H7 (cell line): Measurements from ENCODE around the gene HEPHL1. TPM values are rescaled to one million over a fixed set of nuclear protein-coding genes. Genes with fewer than 3 reads are reported as not detected.
"Not testable (repeated sequence)": the region's sequence is repeated elsewhere in the genome, so short reads cannot be mapped to it uniquely, and the experiment has no call there.

Experiments used
- DNase-seq: peaks from one replicate; pipeline ENCODE4 v3.0.0; 2012
- H3K27me3 ChIP-seq: 2 replicates; pipeline ENCODE4 v1.6.0; 2011; ENCODE audit warnings: mild to moderate bottlenecking, low read length; ENCODE audit not compliant: control insufficient read depth, insufficient read depth
- H3K36me3 ChIP-seq: replicated peaks from 2 replicates; pipeline ENCODE4 v1.5.1; 2011; ENCODE audit warnings: low read length; ENCODE audit not compliant: control insufficient read depth, insufficient read depth
- H3K4me3 ChIP-seq: 2 replicates; pipeline ENCODE4 v1.5.1; 2011; ENCODE audit warnings: low read depth, mild to moderate bottlenecking, control low read depth, low read length, moderate library complexity; ENCODE audit not compliant: insufficient read depth
- total RNA-seq: library from RNA; depleted of rRNA; stranded (reverse); fragments of >200 nt; shearing (Covaris generic); gene quantifications from 2 replicates; pipeline ENCODE4 v1.2.3, GENCODE V29; 2014

The HEPHL1 gene
- total RNA-seq, 1 experiment from 2014 or later: not detected

DNA sequence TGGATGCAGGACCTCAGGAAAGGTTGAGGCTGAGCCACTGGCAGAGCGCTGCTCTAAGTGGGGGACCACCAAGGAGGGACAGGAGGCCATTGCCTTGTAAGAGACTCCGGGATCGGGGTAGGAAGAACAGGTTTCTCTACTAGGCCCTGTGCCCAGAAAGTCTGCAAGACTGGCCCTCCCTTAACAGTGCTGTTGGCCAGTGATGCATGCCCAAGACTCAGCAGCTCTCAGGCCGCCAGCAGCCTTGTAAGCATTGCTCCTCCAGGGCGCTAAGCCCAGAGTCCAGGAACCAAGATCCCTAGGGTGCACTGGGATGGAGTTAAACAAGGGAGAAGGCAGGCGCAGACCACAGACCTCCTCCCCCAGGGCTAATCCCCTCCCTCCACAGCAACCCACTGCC lies 68.2 kb downstream of the HEPHL1 start:
- Histone ChIP-seq H3K36me3 (no peaks in the 10 kb centered on the region), H3K4me3 (no peak overlapping the region), H3K27me3 (no peaks in the 10 kb centered on the region)
- DNase-seq: no peak

DNA sequence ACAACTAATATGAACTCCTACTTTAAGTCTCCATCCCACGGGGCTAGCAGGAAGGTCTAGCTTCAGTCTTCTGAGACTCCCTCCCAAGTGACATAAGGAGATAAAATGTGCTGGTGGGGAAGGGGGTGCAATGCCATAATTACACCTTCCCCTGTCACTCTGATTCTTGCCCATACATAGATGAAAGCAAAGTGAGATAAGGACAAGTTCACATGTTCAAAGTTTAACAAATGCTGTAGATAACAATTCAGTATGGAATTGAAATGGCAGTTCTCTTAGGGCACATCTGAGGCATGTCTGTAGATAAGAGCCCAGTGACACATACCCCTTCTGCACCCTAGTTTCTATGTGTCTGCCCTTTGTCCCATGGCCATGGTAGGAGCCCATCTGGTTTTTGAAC lies 69.2 kb downstream of the HEPHL1 start:
- H3K27me3 ChIP-seq: no peaks in the 10 kb centered on the region
- no peaks in the 10 kb centered on the region for H3K36me3 ChIP-seq
- DNase-seq: no peak
- no peak overlapping the region for H3K4me3 ChIP-seq

DNA sequence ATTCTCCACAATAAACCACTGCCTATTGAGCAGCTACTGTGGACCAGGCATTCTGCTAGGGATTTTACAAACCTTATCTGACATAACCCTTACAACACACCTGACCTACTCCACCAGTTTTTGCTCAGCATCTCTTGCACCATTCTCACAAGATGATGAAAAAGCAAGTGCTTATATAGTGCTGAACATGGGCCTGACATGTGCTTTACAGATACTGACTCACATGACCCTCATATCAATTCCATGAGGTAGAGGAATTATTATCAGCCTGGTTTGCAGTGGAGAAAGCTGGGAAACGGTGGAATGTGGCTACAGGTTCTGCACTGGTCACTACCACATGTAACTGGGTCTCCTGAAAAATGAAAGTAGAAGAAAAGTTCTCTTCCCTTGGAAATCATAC lies 69.9 kb downstream of the HEPHL1 start:
- DNase-seq: no peak
- Histone ChIP-seq H3K27me3 (no peaks in the 10 kb centered on the region), H3K36me3 (no peaks in the 10 kb centered on the region), H3K4me3 (no peak overlapping the region)

GRCh38 chr11:94100253-94100652 lies 79.1 kb downstream of the HEPHL1 start:
- H3K27me3 ChIP-seq: no peaks in the 10 kb centered on the region
- no peaks in the 10 kb centered on the region for H3K36me3 ChIP-seq
- H3K4me3 ChIP-seq: no peak overlapping the region
- DNase-seq: no peak

DNA sequence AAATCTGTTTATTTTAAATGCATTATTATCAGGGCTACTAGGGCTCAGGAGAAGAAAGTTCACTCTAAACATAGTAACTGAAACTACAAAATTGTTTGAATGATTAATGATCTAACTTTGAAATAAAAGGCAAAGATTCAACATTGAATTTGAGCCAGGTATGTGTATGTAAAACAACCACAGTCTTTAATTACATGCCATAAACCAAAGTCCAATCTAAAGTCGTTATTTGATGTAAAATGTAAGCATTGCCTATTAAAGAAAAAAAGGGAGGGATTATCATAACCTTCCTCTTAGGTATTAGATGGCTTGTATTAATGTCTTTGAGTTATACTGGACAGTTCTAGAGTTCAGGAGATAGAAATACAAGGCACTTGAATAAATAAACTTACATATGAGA lies 82.3 kb downstream of the HEPHL1 start:
- Histone ChIP-seq H3K27me3 (no peaks in the 10 kb centered on the region), H3K36me3 (no peaks in the 10 kb centered on the region), H3K4me3 (no peak overlapping the region)
- no peak for DNase-seq

DNA sequence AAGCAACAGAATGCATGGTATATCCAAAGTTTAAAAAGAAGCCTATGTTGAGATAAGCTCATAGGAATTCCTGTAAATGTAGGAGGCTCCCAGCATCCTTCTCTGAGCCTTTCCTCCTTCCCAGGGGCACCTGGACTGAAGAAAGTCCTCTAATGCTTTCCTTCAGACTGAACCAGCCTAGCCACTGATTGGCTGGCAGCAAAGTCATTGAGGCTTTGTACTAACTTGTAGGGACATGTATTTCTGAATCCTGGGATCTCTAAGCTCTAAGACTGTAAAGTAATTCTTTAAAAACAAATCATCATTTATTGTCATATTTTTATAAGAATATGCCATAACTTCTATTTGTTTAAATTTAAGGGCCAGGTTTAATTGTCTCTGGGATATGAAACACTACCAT lies 83.6 kb downstream of the HEPHL1 start:
- Histone ChIP-seq H3K36me3 (no peaks in the 10 kb centered on the region), H3K4me3 (no peak overlapping the region), H3K27me3 (no peaks in the 10 kb centered on the region)
- DNase-seq: no peak

DNA sequence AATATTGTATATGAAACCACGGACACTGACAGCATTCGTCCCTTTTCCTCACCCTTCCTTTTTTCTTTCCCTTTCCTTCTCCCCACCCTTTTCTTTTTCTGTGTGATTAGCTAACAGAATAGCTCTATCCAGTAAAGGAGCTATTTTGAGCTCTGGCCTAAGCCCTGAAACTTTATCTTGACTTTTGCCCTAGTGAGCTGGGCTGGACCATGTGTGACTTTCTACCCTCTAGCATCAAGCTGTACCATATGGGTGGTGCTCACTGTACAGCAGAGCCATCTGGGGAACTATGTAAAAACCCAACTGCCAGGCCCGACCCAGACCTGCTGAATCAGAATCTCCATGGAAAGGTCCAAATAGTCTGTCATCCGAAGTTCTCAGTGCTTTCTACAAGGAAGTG lies 85.6 kb downstream of the HEPHL1 start:
- Histone ChIP-seq H3K36me3 (no peaks in the 10 kb centered on the region), H3K27me3 (no peaks in the 10 kb centered on the region), H3K4me3 (no peak overlapping the region)
- no peak for DNase-seq

GRCh38 chr11:94107363-94107762 lies 86.2 kb downstream of the HEPHL1 start:
- H3K36me3 ChIP-seq: no peaks in the 10 kb centered on the region
- H3K4me3 ChIP-seq: no peak overlapping the region
- H3K27me3 ChIP-seq: no peaks in the 10 kb centered on the region
- DNase-seq: no peak

DNA sequence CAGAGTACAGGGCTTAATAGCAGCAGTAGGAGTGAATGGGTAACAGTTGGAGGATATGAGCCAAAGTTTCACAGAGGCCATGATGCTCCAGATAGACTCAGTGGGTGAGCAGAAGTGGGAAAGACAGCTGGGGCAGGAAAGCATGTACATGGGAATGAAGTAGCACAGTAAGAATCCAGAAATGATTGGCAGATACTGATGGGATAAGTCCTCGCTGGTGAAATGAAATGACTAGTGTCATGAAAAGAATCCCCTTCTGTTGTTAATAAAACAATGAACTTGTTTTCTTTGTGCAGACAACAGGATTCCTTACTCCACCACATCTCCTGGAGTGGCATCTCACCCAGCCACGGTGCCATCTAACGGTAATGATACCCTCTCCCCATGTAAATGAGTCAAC lies 90.1 kb downstream of the HEPHL1 start:
- Histone ChIP-seq H3K27me3 (no peaks in the 10 kb centered on the region), H3K4me3 (no peak overlapping the region), H3K36me3 (no peaks in the 10 kb centered on the region)
- DNase-seq: no peak

GRCh38 chr11:94111660-94112059 lies 90.5 kb downstream of the HEPHL1 start:
- H3K4me3 ChIP-seq: no peak overlapping the region
- no peaks in the 10 kb centered on the region for H3K36me3 ChIP-seq
- H3K27me3 ChIP-seq: no peaks in the 10 kb centered on the region
- no peak for DNase-seq

- Histone ChIP-seq H3K36me3 (no peaks in the 10 kb centered on the region), H3K4me3 (no peak overlapping the region), H3K27me3 (no peaks in the 10 kb centered on the region)
- no peak for DNase-seq
These were observed 91.2 kb downstream of the HEPHL1 start for GRCh38 chr11:94112206-94112953.

GRCh38 chr11:94117197-94117574 lies 96.0 kb downstream of the HEPHL1 start:
- H3K4me3 ChIP-seq: no peak overlapping the region
- H3K36me3 ChIP-seq: no peaks in the 10 kb centered on the region
- no peak for DNase-seq
- no peaks in the 10 kb centered on the region for H3K27me3 ChIP-seq

GRCh38 chr11:94117871-94118270 lies 96.7 kb downstream of the HEPHL1 start:
- DNase-seq: no peak
- no peaks in the 10 kb centered on the region for H3K27me3 ChIP-seq
- no peak overlapping the region for H3K4me3 ChIP-seq
- H3K36me3 ChIP-seq: no peaks in the 10 kb centered on the region

- not testable (repeated sequence) for H3K27me3 ChIP-seq, DNase-seq, H3K36me3 ChIP-seq, H3K4me3 ChIP-seq
These were observed 98.5 kb downstream of the HEPHL1 start for GRCh38 chr11:94119676-94120075.

- H3K27me3 ChIP-seq, H3K36me3 ChIP-seq, H3K4me3 ChIP-seq, DNase-seq: not testable (repeated sequence)
These were observed 99.4 kb downstream of the HEPHL1 start for GRCh38 chr11:94120516-94120915.

GRCh38 chr11:94120946-94121345 lies 99.8 kb downstream of the HEPHL1 start:
- no peaks in the 10 kb centered on the region for H3K36me3 ChIP-seq
- H3K4me3 ChIP-seq: no peak overlapping the region
- no peak for DNase-seq
- no peaks in the 10 kb centered on the region for H3K27me3 ChIP-seq
